Measurements from ENCODE around the gene CORO2A. TPM values are rescaled to one million over a fixed set of nuclear protein-coding genes. Genes with fewer than 3 reads are reported as not detected.

Gene CORO2A
- total and polyA plus RNA-seq, 2 of the 13 experiments (the other 11 are each of a cell fraction or from before 2014, with no cell fraction given): 14.4 to 15.3 TPM

DNA sequence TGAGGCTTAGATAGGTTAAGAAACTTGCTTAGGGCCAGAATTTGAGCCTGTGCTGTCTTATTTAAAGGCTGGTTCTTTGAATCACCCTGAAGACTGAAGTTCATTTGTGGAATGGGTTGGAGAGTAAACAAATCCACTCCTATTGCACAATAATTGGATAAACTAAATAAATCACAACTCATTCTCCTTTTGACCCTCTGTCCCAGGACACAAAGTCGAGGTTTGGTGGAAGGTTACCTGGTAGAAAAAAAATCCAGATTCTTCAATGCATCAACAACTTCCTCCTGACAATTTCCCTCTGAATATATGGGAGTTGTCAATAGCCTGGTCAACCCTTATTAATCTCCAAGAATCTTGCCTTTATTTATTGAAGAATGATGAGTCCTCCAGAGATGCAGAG lies 34.1 kb upstream of the CORO2A start (continued):
- TF ChIP-seq NFIC (IDR thresholded peaks at IDR 0.05; ENCODE audit: low read length) (peak; percentile 67), HNRNPUL1 (IDR thresholded peaks at IDR 0.05; ENCODE audit: low read depth, low read length) (no peak), ATAD3A (CRISPR knock-in tag; IDR thresholded peaks at IDR 0.05) (no peak), ZNF780A (CRISPR knock-in tag; IDR thresholded peaks at IDR 0.05) (no peak), ZNF550 (CRISPR knock-in tag; IDR thresholded peaks at IDR 0.05; ENCODE audit: borderline replicate concordance) (no peak), SUZ12 (IDR thresholded peaks at IDR 0.05; ENCODE audit: low read depth, low read length) (no peak), ZFY (CRISPR knock-in tag; IDR thresholded peaks at IDR 0.05) (no peak), NFKB2 (CRISPR knock-in tag; IDR thresholded peaks at IDR 0.05; ENCODE audit: borderline replicate concordance) (no peak), PPARG (CRISPR knock-in tag; conservative IDR thresholded peaks at IDR 0.05) (0 out of 2 replicates have a peak, but pooled peaks have one; percentile 13), BCL6 (CRISPR knock-in tag; IDR thresholded peaks at IDR 0.05) (peak; percentile 68), HDAC6 (IDR thresholded peaks at IDR 0.05; ENCODE audit: low read depth, low read length) (no peak), SOX6 (IDR thresholded peaks at IDR 0.05) (no peak), SOX6 (CRISPR knock-in tag; IDR thresholded peaks at IDR 0.05) (peak; percentile 77), GATAD2A (CRISPR knock-in tag; IDR thresholded peaks at IDR 0.05) (peak; percentile 93), ZNF367 (CRISPR knock-in tag; IDR thresholded peaks at IDR 0.05; ENCODE audit: borderline replicate concordance) (no peak), NCOA2 (CRISPR knock-in tag; IDR thresholded peaks at IDR 0.05) (peak; percentile 57; the same call in 1 of the 2 replicates), KDM5B (CRISPR knock-in tag; IDR thresholded peaks at IDR 0.05; ENCODE audit: borderline replicate concordance) (no peak), ZNF343 (CRISPR knock-in tag; IDR thresholded peaks at IDR 0.05) (no peak), NR2F2 (IDR thresholded peaks at IDR 0.05; ENCODE audit: borderline replicate concordance, low read depth) (peak; percentile 55; the same call in 1 of the 2 replicates), ZNF282 (IDR thresholded peaks at IDR 0.05; ENCODE audit: partially characterized antibody) (no peak), HNF4A (CRISPR knock-in tag; IDR thresholded peaks at IDR 0.05) (peak; percentile 91), HES4 (CRISPR knock-in tag; IDR thresholded peaks at IDR 0.05; ENCODE audit: borderline replicate concordance) (no peak), RARA (CRISPR knock-in tag; IDR thresholded peaks at IDR 0.05) (peak; percentile 81), FOXK1 (CRISPR knock-in tag; IDR thresholded peaks at IDR 0.05; ENCODE audit: borderline replicate concordance, low read depth) (peak; percentile 25; the same call in 1 of the 2 replicates), ZFAT (CRISPR knock-in tag; conservative IDR thresholded peaks at IDR 0.05) (no peak)
- TF ChIP-seq, protein P1, sequence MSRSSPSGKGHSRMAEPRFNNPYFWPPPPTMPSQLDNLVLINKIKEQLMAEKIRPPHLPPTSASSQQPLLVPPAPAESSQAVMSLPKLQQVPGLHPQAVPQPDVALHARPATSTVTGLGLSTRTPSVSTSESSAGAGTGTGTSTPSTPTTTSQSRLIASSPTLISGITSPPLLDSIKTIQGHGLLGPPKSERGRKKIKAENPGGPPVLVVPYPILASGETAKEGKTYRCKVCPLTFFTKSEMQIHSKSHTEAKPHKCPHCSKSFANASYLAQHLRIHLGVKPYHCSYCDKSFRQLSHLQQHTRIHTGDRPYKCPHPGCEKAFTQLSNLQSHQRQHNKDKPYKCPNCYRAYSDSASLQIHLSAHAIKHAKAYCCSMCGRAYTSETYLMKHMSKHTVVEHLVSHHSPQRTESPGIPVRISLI (CRISPR knock-in tag; IDR thresholded peaks at IDR 0.05; ENCODE audit: borderline replicate concordance): peak; percentile 69; the same call in 1 of the 2 replicates
- TF ChIP-seq, protein P2, sequence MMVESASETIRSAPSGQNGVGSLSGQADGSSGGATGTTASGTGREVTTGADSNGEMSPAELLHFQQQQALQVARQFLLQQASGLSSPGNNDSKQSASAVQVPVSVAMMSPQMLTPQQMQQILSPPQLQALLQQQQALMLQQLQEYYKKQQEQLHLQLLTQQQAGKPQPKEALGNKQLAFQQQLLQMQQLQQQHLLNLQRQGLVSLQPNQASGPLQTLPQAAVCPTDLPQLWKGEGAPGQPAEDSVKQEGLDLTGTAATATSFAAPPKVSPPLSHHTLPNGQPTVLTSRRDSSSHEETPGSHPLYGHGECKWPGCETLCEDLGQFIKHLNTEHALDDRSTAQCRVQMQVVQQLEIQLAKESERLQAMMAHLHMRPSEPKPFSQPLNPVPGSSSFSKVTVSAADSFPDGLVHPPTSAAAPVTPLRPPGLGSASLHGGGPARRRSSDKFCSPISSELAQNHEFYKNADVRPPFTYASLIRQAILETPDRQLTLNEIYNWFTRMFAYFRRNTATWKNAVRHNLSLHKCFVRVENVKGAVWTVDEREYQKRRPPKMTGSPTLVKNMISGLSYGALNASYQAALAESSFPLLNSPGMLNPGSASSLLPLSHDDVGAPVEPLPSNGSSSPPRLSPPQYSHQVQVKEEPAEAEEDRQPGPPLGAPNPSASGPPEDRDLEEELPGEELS (CRISPR knock-in tag; IDR thresholded peaks at IDR 0.05): peak; percentile 89
- TF ChIP-seq, protein P3, sequence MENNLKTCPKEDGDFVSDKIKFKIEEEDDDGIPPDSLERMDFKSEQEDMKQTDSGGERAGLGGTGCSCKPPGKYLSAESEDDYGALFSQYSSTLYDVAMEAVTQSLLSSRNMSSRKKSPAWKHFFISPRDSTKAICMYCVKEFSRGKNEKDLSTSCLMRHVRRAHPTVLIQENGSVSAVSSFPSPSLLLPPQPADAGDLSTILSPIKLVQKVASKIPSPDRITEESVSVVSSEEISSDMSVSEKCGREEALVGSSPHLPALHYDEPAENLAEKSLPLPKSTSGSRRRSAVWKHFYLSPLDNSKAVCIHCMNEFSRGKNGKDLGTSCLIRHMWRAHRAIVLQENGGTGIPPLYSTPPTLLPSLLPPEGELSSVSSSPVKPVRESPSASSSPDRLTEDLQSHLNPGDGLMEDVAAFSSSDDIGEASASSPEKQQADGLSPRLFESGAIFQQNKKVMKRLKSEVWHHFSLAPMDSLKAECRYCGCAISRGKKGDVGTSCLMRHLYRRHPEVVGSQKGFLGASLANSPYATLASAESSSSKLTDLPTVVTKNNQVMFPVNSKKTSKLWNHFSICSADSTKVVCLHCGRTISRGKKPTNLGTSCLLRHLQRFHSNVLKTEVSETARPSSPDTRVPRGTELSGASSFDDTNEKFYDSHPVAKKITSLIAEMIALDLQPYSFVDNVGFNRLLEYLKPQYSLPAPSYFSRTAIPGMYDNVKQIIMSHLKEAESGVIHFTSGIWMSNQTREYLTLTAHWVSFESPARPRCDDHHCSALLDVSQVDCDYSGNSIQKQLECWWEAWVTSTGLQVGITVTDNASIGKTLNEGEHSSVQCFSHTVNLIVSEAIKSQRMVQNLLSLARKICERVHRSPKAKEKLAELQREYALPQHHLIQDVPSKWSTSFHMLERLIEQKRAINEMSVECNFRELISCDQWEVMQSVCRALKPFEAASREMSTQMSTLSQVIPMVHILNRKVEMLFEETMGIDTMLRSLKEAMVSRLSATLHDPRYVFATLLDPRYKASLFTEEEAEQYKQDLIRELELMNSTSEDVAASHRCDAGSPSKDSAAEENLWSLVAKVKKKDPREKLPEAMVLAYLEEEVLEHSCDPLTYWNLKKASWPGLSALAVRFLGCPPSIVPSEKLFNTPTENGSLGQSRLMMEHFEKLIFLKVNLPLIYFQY (CRISPR knock-in tag; IDR thresholded peaks at IDR 0.05; ENCODE audit: borderline replicate concordance): peak; percentile 35; the same call in 1 of the 2 replicates

All from HepG2 (cell line).